Cardiac muscle cell (in vitro differentiated cells and primary cell): ENCODE results near the gene PTDSS2. TPM values are rescaled to one million over a fixed set of nuclear protein-coding genes. Genes with fewer than 3 reads are reported as not detected.
"Not testable (repeated sequence)": the region's sequence is repeated elsewhere in the genome, so short reads cannot be mapped to it uniquely, and the experiment has no call there.

Source experiments
- DNase-seq, 2 donors: peaks; one replicate each; pipeline versions ENCODE4 v3.0.0 to v3.0.0-alpha.2; 2010 to 2017; ENCODE audit warnings: low read depth in 1 of 2, low spot score in 1 of 2
- H3K27ac ChIP-seq: fragments of 200-600 bp; sonication (generic); 2 replicates; pipeline ENCODE4 v1.5.1; 2016
- H3K27me3 ChIP-seq: fragments of 200-600 bp; sonication (generic); 2 replicates; pipeline ENCODE4 v1.6.0; 2016; ENCODE audit warnings: control low read depth
- H3K36me3 ChIP-seq: fragments of 200-600 bp; sonication (generic); 2 replicates; pipeline ENCODE4 v1.5.1; 2016; ENCODE audit warnings: control low read depth
- H3K4me1 ChIP-seq: fragments of 200-600 bp; sonication (generic); 2 replicates; pipeline ENCODE4 v1.8.1; 2017; ENCODE audit warnings: low read depth, mild to moderate bottlenecking, mixed run types
- H3K4me3 ChIP-seq: fragments of 200-600 bp; sonication (generic); 2 replicates; pipeline ENCODE4 v1.5.1; 2016; ENCODE audit warnings: mild to moderate bottlenecking
- H3K9me3 ChIP-seq: fragments of 200-600 bp; sonication (generic); 2 replicates; pipeline ENCODE4 v1.5.1; 2017; ENCODE audit warnings: low read depth, mild to moderate bottlenecking, control low read depth
- CTCF ChIP-seq: IDR thresholded peaks from 2 replicates; pipeline ENCODE4 v1.5.1; 2012; ENCODE audit warnings: low read depth, mild to moderate bottlenecking, low read length
- polyA plus RNA-seq: library from polyadenylated mRNA; unstranded; fragments of >200 nt; fragmentation: Nextera tagmentation; extraction: Ambion mirVana; gene quantifications from 2 replicates; pipeline ENCODE4 v1.2.1, GENCODE V29; 2016
- total RNA-seq: library from RNA; depleted of rRNA; stranded (reverse); fragments of >200 nt; gene quantifications from 2 replicates; pipeline ENCODE4 v1.2.3, GENCODE V29; 2016

The PTDSS2 gene
- total and polyA plus RNA-seq, 2 experiments from 2014 or later: 69.6 to 202 TPM

GRCh38 chr11:422249-422656 lies 27.8 kb upstream of the PTDSS2 start:
- no peak for DNase-seq
- Histone ChIP-seq H3K36me3 (no peaks in the 10 kb centered on the region), H3K27me3 (peaks cover 25% of the 10 kb centered on the region), H3K9me3 (no peaks in the 10 kb centered on the region), H3K4me1 (no peaks in the 10 kb centered on the region), H3K4me3 (no peak overlapping the region), H3K27ac (no peak overlapping the region)
- TF ChIP-seq CTCF: no peak

GRCh38 chr11:424232-424631 lies 25.8 kb upstream of the PTDSS2 start:
- no peak for DNase-seq
- Histone ChIP-seq H3K36me3 (no peaks in the 10 kb centered on the region), H3K9me3 (no peaks in the 10 kb centered on the region), H3K4me1 (no peaks in the 10 kb centered on the region), H3K4me3 (no peak overlapping the region), H3K27ac (no peak overlapping the region), H3K27me3 (peaks cover 5% of the 10 kb centered on the region)
- TF ChIP-seq CTCF: no peak

GRCh38 chr11:424766-425165 lies 25.3 kb upstream of the PTDSS2 start:
- H3K4me1 ChIP-seq, H3K36me3 ChIP-seq, DNase-seq, H3K4me3 ChIP-seq, H3K27me3 ChIP-seq, H3K9me3 ChIP-seq, H3K27ac ChIP-seq: not testable (repeated sequence)

GRCh38 chr11:425301-425700 lies 24.8 kb upstream of the PTDSS2 start:
- Histone ChIP-seq H3K9me3 (no peaks in the 10 kb centered on the region), H3K36me3 (no peaks in the 10 kb centered on the region), H3K27me3 (no peaks in the 10 kb centered on the region), H3K4me1 (no peaks in the 10 kb centered on the region), H3K27ac (no peak overlapping the region), H3K4me3 (no peak overlapping the region)
- TF ChIP-seq CTCF: no peak
- no peak for DNase-seq

GRCh38 chr11:426851-427250 lies 23.2 kb upstream of the PTDSS2 start:
- no peak for TF ChIP-seq CTCF

GRCh38 chr11:428295-428694 lies 21.8 kb upstream of the PTDSS2 start:
- Histone ChIP-seq H3K9me3 (no peaks in the 10 kb centered on the region), H3K4me3 (no peak overlapping the region), H3K36me3 (no peaks in the 10 kb centered on the region), H3K27me3 (no peaks in the 10 kb centered on the region), H3K4me1 (no peaks in the 10 kb centered on the region), H3K27ac (no peak overlapping the region)
- DNase-seq: no peak
- no peak for TF ChIP-seq CTCF

More at GRCh38 chr11:426851-427250, 23.2 kb upstream of the PTDSS2 start:
- Histone ChIP-seq H3K4me1 (no peaks in the 10 kb centered on the region), H3K36me3 (no peaks in the 10 kb centered on the region), H3K27me3 (no peaks in the 10 kb centered on the region), H3K4me3 (no peak overlapping the region), H3K27ac (no peak overlapping the region), H3K9me3 (no peaks in the 10 kb centered on the region)
- no peak for DNase-seq
